Ishikawa (cell line): ENCODE results near the gene CHD2.

ENCODE experiments used
- CEBPB ChIP-seq: IDR thresholded peaks from 2 replicates; pipeline ENCODE4 v1.6.1; 2012
- CREB1 ChIP-seq: IDR thresholded peaks from 2 replicates; pipeline ENCODE4 v1.6.1; 2012; ENCODE audit warnings: low read depth
- EGR1 ChIP-seq: IDR thresholded peaks from 2 replicates; pipeline ENCODE4 v1.6.1; 2012
- EP300 ChIP-seq: IDR thresholded peaks from 2 replicates; pipeline ENCODE4 v1.6.1; 2012; ENCODE audit warnings: borderline replicate concordance
- MAX ChIP-seq: IDR thresholded peaks from 2 replicates; pipeline ENCODE4 v1.6.1; 2012
- NFIC ChIP-seq: IDR thresholded peaks from 2 replicates; pipeline ENCODE4 v1.6.1; 2012
- RAD21 ChIP-seq: IDR thresholded peaks from 2 replicates; pipeline ENCODE4 v1.6.1; 2012; ENCODE audit warnings: low read depth
- REST ChIP-seq: IDR thresholded peaks from 2 replicates; pipeline ENCODE4 v1.6.1; 2012; ENCODE audit warnings: low read depth, mild to moderate bottlenecking
- TAF1 ChIP-seq: IDR thresholded peaks from 2 replicates; pipeline ENCODE4 v1.6.1; 2012; ENCODE audit warnings: low read depth, mild to moderate bottlenecking
- TCF12 ChIP-seq: IDR thresholded peaks from 2 replicates; pipeline ENCODE4 v1.6.1; 2012; ENCODE audit warnings: low read depth
- TEAD4 ChIP-seq: IDR thresholded peaks from 2 replicates; pipeline ENCODE4 v1.6.1; 2012
- USF1 ChIP-seq: IDR thresholded peaks from 2 replicates; pipeline ENCODE4 v1.6.1; 2012
- YY1 ChIP-seq: IDR thresholded peaks from 2 replicates; pipeline ENCODE4 v1.6.1; 2012; ENCODE audit warnings: low read depth

DNA sequence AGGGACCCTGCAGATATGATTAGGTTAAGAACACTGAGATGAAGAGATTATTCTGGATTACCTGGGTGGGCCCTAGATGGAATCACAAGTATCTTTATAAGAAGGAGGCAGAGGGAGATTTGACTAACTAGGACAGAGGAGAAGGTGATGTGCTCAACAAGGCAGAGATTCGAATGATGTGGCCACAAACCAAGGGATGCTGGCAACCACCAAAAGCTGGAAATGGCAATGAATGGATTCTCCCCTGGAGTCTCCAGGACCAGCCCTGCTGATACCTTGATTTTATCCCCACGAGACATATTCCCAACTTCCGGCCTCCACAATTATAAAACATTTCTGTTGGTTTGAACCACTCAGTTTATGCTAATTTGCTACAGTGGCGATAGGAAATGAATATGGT, 146.0 kb downstream of the CHD2 start:
- TF ChIP-seq CEBPB (no peak), RAD21 (no peak), TAF1 (no peak), YY1 (no peak), EGR1 (no peak), USF1 (no peak), EP300 (no peak), CREB1 (no peak), MAX (no peak), TCF12 (no peak), NFIC (no peak), REST (no peak), TEAD4 (no peak)
